Measurements from ENCODE around the gene SDK1.

GRCh38 chr7:3655635-3656034, 354.6 kb downstream of the SDK1 start:
- TF ChIP-seq FOXK1 (CRISPR knock-in tag; IDR thresholded peaks at IDR 0.05), result no peak
- TF ChIP-seq, protein P1, sequence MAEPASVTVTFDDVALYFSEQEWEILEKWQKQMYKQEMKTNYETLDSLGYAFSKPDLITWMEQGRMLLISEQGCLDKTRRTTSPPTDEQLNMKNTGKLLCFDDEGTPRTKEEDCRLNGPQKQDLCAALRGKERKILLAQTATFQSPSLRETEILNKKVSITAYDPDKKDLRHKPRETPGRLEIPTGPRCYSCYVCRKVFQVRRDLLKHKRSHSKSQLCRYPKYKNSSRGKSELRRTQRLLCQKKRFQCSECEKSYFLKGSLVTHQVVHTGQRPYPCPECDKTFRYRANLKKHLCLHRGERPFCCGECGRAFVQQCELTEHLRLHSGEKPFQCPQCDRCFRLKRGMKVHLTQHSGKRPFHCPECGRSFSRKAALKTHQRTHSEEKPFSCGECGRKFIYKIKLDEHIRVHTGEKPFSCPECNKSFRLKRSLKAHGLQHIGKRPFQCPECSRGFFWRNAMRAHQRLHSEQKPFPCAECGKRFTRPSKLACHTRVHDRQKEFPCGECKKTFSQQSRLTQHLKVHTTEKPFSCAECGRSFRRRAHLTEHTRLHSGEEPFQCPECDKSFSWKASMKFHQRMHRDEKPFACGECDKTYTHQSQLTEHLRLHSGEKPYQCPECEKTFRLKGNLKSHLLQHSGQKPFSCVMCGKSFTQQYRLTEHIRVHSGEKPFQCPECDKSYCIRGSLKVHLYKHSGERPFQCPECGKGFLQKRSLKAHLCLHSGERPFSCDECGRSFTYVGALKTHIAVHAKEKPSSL (CRISPR knock-in tag; conservative IDR thresholded peaks at IDR 0.05), result no peak
- no peak for TF ChIP-seq ZNF263 (CRISPR knock-in tag; IDR thresholded peaks at IDR 0.05; ENCODE audit: low read depth)
- TF ChIP-seq, protein P2, sequence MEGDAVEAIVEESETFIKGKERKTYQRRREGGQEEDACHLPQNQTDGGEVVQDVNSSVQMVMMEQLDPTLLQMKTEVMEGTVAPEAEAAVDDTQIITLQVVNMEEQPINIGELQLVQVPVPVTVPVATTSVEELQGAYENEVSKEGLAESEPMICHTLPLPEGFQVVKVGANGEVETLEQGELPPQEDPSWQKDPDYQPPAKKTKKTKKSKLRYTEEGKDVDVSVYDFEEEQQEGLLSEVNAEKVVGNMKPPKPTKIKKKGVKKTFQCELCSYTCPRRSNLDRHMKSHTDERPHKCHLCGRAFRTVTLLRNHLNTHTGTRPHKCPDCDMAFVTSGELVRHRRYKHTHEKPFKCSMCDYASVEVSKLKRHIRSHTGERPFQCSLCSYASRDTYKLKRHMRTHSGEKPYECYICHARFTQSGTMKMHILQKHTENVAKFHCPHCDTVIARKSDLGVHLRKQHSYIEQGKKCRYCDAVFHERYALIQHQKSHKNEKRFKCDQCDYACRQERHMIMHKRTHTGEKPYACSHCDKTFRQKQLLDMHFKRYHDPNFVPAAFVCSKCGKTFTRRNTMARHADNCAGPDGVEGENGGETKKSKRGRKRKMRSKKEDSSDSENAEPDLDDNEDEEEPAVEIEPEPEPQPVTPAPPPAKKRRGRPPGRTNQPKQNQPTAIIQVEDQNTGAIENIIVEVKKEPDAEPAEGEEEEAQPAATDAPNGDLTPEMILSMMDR (IDR thresholded peaks at IDR 0.05), result no peak
- TF ChIP-seq ZMAT4 (CRISPR knock-in tag; IDR thresholded peaks at IDR 0.05), result no peak
- TF ChIP-seq NR1H2 (CRISPR knock-in tag; IDR thresholded peaks at IDR 0.05), result no peak
- no peak for TF ChIP-seq SP1 (CRISPR knock-in tag; conservative IDR thresholded peaks at IDR 0.05)
- no peak for TF ChIP-seq TEAD4 (CRISPR knock-in tag; IDR thresholded peaks at IDR 0.05)
- TF ChIP-seq ELF4 (CRISPR knock-in tag; IDR thresholded peaks at IDR 0.05; ENCODE audit: low read depth), result no peak
- no peak for TF ChIP-seq JUN (CRISPR knock-in tag; IDR thresholded peaks at IDR 0.05)

Data from WTC11 (cell line).